Fibroblast of skin of back (primary cell): ENCODE measurements around the gene RGS8. TPM values are rescaled to one million over a fixed set of nuclear protein-coding genes. Genes with fewer than 3 reads are reported as not detected.
A peak's percentile ranks its signal among the peaks of the same experiment; 100 is the strongest.

Experiments
- DNase-seq: peaks from one replicate; pipeline ENCODE4 v3.0.0-alpha.2; 2013
- polyA plus RNA-seq, 2 experiments: library from polyadenylated mRNA; unstranded; fragments of 120-200 nt; gene quantifications; one replicate each; pipeline ENCODE4 v1.2.1, GENCODE V29; 2013; ENCODE audit not compliant: insufficient read length in 2 of 2

Gene RGS8, protein sequence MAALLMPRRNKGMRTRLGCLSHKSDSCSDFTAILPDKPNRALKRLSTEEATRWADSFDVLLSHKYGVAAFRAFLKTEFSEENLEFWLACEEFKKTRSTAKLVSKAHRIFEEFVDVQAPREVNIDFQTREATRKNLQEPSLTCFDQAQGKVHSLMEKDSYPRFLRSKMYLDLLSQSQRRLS
- polyA plus RNA-seq (2013, experiment 1 of 2; ENCODE audit: insufficient read length) = not detected
- polyA plus RNA-seq (2013, experiment 2 of 2; ENCODE audit: insufficient read length) = not detected

DNA sequence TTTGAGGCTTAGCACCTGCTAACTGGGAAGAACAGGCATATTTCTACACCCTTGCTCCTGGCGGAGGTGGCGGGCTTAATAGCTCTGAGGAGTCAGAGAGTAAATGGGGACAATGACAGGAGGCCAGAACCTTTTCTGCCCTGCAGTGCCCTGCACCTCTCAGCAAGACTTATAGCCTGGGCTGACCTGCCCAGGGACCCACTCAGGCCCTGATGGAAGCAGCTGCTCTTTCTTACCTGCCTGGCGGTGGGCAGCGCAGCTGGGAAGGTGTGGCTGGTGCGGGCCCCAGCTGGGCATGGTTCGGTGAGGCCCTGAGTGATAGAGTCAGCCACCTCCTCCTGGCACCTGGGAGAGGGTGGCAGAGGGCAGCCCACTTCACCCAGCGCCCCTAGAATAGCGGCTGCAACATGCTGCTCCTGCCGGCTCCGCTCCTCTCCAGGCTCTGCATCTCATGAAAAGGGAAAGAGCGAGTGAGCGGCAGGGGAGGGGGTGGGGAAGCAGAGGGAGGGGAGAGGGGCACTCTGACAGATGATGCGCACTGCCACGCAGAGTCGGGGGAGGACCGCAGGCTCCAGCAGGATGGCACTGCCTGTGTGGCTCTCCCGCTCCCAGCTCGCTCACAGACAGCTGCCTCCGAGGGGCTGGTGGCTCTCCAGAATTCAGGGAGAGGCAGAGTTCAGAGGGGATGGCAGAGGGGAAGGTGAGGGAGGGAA, at the start of gene RGS8:
RGS8 (minus strand) TSS at position 472 of the 713 bp plus-strand sequence. CDS start 14,938 bp downstream, outside the sequence.
- DNase-seq = no peak

DNA sequence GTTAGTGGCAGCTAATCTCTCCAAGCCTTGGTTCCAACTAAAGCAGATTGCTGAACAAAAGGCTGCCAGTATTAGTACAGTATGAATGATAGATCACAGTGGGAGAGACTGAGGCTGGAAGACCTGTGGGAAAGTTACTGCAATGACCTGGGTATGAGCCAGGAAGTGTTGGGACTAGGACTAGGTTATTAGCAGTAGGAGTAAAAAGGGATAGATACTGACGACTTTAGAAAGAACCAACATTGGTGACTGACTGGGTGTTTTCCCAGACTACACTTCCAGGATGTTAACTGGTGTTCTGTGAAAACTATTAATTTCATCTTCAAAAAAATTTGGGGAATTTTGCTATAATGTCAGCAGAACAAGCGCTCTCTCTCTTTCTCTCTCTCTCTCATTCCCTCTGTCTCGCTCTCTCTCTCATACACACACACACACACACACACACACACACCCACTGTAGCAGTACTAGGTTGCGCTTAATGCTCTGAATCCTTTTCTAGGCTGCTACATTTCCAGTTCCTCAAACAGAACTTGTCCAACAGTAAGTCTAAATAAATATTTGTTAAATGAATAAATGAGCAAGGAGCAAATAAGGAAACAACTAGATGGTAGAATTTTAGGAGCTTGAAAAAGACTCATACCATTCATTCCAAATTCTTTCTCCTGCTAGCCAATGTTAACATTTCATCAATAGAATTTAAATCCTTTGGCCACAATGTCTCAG, 47.6 kb upstream of the RGS8 start:
- DNase-seq = no peak

DNA sequence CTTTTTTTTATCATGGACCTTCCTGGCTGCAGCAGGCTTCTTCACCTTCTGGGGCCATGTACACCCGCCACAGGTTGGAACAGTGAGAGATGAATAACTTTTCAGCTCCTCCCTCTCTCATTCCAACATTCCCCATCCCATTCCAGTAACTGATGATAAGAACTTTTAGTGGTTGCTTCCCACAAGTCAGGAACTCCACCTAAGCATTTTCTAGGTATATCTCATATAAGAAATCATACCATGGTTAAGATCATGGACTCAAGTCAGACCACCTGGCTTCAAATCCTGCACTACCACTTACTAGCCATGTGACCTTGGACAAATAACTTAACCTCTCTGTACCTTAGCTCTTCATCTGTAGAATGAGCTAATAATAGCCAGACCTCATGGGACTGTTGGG, 42.5 kb upstream of the RGS8 start:
- no peak for DNase-seq

DNA sequence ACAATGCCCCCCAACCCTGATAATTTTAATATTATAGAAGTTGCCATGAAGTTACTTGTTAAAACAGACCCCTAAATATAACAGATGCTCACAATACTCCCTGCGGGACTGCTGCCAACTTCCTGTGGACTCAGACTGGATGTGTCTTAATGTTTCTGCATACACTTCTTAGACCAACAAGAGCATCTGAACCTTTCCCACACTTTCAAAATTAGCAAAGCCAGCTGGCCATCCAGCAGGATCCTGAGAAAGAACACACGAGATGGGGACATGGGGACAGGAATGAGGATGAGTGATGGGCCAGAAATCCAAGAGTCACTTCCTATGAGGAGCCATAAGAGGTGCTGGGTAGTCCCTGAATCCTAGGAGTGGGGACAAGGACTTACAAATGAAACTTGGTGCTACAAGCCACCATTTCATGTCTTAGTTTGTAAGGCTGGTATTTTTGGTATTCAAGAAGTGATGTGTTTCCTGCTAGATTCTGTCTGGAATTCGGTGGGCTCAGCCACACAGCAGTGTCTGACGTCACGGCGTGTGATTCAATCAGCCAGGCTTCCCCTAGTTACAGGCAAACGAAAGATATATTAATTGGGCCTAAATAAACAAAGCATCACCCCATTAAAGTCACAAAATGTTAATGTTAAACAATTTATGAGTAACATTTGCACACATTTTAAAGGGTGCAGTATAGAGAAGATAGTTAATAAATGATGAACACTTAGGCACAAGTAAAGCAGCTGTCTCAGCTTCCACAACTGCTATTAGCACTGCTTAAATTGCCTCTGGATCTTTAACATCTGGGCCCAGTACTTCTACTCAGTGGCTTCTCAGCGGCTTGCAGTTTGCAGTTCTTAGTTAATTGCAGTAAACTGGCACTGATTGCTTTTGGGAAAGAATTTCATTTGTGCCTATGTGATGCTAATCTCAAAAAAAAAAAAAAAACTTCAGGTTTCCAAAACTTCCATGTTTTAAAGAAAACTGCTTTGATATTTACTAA, 41.2 kb upstream of the RGS8 start:
- DNase-seq = peak; percentile 40

DNA sequence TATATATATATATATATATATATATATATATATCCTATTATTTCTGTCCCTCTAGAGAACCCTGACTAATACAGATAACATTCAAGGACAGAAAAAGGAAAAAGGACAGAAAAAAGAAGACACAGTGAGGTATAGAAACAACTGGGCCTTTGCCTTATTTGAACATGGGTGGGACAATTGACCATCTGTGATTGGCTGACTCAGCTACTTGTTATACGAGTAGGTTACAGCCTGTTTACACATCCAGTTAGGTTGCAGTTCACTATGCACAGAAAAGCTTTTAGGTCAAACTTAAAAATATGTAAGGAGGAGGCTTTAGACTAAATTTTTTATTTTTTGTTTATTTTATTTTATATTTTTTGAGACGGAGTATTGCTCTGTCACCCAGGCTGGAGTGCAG, 39.8 kb upstream of the RGS8 start:
- DNase-seq = peak; percentile 33

DNA sequence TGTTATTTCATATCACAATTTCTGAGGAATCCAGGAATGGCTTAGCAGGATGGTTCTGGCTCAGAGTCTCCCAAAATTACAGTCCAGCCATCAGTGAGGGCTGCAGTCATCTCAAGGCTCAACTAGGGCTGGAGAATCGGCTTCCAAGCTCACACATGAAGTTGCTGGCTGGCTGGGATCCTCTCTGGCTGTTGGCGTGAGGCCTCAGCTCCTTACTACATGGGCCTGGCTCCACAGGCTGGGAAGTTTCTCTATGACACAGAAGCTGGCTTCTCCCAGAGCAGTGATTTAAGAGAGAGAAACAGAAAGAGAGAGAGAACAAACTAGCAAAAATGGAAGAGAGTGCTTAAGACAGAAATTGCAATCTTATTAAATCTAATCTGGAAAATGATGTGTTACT, 38.8 kb upstream of the RGS8 start:
- DNase-seq = no peak

DNA sequence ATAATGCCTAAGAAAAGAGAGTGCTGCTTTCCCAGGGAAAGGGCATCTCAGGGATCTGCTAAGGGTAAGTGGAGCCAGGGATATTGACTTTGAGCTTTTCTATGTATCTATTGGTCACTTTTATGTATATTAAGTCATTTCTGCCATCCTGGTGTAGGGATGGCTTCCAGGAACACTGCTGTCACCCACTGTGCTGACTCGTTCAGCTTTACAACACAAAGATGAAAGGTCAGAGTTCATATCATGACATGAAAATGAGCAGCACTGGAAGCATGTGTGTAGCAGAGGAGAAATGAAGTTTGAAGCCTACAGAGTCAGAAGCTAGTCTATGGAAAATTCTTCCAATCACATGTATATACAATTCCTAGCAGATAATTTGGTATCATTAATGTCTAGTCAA, 37.1 kb upstream of the RGS8 start:
- no peak for DNase-seq

DNA sequence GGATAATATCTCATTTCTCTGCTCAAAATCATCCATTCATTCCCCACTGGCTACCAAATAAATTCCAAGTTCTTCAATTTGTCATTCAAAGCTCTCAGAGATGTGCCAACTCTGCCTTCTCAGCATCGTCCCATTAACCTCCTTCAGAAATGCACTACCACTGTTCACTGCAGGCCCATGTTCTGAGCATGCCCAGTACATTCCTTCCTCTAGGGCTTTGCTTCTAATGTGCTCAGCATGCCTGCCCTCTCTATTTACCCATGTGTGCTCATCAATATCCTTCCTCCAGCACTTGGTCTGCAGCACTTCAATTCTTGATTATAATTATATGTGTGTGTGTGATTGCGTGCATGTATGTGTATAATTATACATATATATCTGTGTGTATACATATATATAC, 36.1 kb upstream of the RGS8 start:
- DNase-seq = peak; percentile 13

DNA sequence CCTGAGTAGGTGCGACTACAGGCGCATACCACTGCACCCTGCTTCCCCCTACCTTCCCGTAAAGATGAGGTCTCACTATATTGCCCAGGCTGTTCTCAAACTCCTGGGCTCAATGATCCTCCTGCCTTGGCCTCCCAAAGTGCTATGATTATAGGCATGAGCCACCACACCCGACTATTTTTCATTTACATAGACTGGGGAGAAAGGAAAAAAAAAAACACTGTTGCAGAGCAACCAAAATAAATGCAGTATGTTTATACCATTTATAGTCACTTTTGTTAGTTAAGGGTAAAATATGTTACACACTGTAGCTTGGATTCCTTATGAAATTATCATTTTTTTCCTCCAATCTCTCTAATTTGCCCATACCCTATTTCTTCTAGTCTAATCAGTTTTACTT, 35.2 kb upstream of the RGS8 start:
- DNase-seq = no peak

DNA sequence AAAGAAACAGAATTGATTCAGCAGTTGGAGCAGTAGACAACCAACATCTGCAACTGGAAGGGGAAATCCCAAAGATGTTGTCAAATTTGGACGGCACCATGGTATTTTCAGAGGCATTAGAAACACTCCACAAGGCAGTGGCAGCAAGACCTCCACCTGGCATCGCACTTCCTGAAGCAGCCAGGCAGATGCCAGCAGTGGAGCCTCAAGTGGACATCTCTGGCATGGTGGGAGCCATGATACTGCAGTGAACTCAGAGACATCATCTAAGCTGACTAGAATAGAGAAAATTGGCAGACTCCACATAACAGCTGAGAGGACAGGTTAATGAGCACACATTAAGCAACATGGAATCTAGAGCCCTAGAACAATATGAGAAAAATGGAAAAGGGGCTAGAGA, 33.9 kb upstream of the RGS8 start:
- no peak for DNase-seq

DNA sequence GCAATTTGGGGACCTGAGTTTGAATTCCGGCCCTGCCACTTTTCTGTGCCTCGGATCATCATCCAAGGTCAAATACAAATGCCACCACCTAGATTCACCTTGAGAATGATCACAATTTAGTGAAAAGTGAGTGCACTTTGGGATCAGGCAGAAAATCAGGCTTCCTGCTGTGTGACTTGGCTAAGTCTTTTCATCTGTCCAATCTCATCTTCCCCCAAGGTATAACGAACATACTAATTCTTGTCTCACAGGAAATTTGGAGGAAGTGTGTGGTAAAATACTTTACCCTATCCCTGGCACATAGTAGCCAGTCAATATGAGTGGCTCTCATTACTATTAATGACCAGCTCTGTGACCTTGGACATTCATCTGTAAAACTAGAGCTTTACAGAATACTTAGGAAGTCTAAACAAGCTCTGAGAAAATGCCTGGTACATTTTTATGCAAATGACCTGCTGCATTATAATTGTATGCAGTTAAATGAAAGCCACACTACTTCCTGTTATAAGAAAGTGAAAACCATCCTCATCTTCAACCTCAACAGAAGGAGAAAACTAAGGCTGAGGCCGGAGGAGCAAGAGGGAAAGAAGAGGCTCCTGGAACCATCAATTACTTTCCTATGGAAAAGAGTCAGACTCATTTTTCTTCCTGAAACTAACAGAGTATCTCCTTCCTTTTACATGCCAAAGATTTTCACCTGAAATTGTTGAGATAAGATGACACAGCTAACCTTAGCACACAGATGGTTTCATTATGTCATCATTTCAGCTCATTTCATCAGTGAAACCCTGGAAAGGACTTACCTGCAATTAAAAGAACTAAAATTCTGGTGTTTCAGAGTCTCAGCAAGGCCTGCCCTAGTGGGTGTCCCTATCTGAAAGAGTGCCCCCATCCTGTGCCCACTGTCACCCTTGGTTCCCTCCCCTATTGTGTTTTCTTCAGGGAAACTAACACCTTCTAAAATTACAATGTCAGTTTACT, 32.6 kb upstream of the RGS8 start:
- no peak for DNase-seq

DNA sequence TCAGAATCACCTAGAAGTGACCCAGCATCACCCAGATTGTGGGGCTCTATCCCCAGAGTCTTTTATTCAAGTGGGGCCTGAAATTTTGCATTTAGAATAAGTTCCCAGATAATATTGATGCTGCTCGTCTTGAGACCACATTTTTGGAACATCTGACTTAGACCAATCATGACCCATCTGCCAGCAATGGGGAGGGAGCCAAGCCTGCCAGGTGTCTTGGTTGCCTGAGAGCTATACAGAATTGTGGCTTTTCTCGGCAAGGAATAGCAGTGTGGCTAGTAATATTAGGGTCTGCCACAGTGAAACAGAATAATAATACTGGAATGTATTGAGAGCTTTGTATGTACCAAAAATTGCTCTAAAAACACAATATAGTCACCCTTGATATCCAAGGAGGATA, 31.1 kb upstream of the RGS8 start:
- no peak for DNase-seq

DNA sequence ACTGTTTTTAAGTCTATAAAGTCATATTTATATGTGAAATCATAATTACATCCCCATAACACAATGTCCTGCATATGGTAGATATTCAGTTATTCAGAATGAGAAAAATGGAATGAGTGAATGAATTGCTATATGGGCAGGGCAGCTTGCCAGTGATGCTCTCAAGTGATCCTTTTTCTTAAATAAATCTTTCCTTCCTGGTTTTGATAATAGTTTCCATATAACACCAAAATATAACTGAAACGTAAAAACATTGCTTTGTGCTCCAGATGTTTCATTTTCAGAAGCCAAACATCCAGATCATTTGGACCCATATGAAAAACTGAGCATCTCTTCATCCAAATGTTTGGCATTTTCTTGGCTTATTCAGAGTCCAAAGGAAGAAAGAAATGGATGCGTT, 30.2 kb upstream of the RGS8 start:
- no peak for DNase-seq

DNA sequence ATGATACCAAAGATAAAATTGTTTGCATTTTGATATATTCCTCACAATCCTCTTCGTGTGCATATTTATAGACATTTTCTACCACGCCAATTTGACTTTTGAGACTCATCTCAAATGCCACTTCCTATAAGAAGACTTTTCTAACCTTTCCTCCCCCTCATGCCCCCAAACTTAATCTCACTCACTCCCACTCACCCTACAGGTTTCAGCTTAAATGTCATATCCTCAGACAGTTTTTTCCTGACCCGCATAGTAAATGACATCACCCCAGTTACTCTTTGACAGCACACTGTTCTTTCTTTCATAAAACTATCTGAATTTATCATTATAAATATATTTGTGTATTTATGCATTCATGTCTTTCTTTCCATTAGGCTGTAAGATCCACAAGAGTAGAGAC, 29.6 kb upstream of the RGS8 start:
- no peak for DNase-seq

DNA sequence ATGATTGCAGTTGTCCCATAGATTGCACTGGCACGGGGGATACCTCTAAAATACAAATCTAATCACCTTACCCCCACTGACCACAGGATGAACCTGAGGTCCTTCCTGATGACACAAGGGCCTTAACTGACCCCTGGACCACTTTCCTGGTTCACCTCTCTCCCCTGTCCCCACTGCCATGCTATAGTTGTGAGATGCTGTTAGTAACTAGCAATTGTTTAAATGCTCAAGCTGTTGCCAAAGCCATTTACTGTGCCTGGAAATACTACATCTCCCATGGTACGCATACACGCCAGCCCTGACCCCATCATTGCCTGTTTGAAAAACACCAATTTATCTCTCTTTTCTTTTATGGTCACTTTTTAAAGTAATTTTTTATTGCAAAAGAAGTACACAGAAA, 29.1 kb upstream of the RGS8 start:
- no peak for DNase-seq

DNA sequence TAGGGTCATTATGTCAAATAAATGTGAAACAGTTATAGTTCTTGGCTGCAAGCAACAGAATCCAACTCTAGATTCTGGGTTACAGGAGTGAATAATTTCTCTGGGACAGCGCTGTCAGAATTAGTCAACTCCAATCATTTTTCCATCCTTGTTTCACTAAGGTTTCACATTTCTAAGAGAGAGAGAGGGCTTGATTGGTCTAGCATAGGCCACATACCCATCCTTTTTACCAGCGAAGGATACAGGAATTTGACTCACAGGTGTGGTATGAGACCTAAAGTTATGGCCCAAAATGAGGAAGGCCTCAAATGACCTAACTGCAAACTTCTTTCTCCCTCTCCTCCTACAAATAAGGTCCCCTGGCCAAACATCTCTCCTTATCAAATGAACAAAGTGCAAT, 25.5 kb upstream of the RGS8 start:
- no peak for DNase-seq

DNA sequence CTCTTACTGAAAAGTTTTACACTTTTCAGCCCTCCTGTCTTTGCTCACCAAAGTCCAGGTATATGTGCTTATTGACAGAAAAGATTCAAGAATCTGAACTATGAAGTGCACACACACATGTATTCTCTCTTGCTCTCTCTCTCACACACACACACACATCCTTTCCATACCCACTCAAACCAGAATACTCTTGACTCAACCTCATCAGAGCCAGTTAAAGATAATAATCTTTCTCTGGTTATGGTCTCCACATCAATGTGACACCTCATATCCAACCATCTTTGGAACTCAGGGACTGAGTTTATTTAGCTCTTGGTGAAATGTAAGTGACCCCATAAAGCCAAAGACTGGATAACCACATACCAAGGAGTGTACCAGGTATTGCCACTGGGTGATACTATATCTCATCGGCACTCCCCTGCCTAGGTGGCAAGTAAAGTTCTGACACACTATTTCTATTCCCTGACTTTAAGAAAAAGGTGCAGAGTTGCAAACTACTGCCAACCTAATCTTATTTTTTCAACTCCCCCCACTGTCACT, 24.9 kb upstream of the RGS8 start:
- no peak for DNase-seq

DNA sequence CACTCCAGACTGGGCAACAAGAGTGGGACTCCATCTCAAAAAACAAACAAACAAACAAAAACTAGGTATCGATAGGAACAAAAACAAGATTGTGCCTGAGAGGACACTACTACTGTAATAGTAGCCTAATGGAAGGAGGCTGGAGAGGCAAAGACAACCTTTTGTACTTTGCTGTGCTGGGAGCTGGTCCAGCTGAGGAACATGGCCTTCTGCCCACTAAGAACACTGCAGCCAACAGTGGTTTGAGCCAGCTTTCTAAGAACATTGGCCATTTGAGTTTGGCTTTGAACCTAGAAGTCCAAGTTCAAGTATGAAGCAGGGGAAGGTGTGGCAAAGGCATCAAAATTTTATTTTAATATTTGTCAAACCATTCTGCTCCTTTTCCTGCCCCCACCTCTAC, 22.7 kb upstream of the RGS8 start:
- DNase-seq = no peak

DNA sequence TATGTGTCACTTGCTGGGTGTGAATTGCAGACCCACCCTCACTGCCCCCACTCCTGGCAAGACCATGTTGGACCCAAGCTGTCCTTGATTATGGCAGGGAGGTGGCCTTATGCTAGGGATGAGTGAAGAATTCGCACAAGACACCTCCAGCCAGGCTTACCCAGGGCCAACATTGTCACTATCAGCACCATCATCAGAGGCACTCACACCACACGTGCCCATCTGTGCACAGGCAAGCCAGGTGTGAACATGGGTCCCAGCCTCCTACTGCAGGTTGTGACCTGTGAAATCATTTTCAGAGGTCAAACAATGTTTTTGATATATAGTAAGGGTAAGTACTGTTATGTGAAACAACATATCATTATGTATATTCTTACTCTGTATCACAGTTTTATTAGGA, 20.3 kb upstream of the RGS8 start:
- no peak for DNase-seq

DNA sequence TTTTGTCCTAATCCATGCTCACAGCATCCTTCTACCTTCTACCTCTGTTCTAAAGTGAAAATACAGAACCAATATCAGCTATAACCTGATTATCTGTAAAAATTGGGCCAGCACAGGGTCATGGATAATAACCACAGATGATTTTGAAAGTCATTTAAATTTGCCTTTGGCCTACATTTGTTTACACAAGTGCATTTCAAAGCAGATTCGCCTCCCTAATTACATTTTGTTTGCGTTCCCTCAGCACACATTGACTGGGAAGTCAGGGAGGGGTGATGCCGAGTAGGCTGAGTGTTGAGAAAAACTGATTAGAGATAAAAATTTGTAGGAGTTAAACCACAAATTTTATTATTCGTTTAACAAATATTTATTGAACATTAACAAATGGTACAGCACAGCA, 19.2 kb upstream of the RGS8 start:
- no peak for DNase-seq
